GM19238 (cell line): ENCODE results near the gene YBX3.

Experiments
- DNase-seq: peaks from one replicate; pipeline ENCODE4 v3.0.0; 2011; ENCODE audit warnings: low spot score; ENCODE audit not compliant: insufficient read length

The YBX3 gene

GRCh38 chr12:10672231-10672868 is 50.8 kb downstream of the YBX3 start:
- DNase-seq = no peak

- DNase-seq = no peak
Observed at GRCh38 chr12:10669533-10669932, 53.6 kb downstream of the YBX3 start.

DNA sequence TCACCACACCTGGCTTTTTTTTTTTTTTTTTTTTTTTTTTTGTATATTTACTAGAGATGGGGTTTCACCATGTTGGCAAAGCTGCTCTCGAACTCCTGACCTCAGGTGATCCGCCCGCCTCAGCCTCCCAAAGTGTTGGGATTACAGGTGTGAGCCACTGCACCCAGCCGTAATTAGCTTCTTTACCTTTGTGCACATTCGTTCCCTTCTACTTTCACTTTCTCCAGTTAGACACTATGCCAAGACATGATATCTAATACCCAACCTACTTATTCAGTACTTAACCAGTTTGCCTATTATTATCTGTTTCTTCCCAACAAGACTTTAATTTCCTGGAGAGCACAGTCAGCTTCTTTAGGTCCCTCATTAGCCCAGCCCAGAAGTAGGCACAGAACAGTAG is 54.6 kb downstream of the YBX3 start:
- no peak for DNase-seq

GRCh38 chr12:10667581-10667980 is 55.5 kb downstream of the YBX3 start:
- no peak for DNase-seq

GRCh38 chr12:10664499-10664898 is 58.6 kb downstream of the YBX3 start:
- no peak for DNase-seq

DNA sequence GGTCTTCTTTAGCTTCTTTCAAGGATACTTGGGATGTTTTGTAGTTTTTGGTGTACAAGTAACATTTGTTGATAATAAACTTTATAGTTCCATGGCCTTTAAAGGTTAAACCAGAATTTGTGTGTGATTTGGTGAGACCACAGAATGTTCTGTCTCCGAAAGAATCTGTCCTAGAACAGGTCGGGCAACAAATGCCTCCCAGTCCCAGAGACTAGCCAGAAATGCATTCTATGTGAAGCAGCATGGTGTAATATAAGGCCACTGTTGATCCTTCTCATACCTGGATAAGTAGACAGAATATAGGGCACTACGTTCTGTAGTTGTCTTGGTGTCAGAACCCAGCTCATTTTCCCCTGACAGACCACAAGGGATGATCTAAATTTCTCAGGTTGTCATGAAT is 59.3 kb downstream of the YBX3 start:
- no peak for DNase-seq

DNA sequence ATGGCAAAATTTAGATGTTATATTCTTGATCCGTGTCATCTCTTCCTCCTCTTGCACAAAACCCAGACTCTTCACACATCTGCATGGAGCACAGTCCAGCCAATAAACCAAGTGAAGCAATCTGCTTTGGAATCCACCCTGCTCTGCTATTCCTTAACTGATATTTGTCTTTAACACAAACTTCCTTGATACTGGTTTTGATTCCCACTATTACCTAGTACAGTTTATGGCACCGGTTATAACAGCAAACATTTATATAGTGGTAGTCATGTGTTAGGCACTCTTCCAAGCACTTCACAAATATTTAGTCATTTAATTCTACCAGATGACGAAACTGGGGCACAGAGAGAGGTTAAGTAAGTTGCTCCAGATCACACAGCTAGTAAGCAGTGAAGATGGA is 61.8 kb downstream of the YBX3 start:
- no peak for DNase-seq

DNA sequence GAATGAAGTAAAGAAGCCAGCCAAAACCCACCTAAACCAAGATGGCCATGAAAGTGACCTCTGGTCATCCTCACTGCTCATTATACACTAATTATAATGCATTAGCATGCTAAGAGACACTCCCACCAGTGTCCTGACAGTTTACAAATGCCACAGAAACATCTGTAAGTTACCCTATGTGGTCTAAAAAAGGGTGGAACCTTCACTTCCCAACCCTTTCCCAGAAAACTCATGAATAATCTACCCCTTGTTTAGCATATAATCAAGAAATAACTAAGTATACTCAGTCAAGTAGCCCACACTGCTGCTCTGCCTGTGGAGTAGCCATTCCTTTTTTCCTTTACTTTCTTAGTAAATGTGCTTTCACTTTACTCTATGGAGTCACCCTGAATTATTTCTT is 69.1 kb downstream of the YBX3 start:
- no peak for DNase-seq

DNA sequence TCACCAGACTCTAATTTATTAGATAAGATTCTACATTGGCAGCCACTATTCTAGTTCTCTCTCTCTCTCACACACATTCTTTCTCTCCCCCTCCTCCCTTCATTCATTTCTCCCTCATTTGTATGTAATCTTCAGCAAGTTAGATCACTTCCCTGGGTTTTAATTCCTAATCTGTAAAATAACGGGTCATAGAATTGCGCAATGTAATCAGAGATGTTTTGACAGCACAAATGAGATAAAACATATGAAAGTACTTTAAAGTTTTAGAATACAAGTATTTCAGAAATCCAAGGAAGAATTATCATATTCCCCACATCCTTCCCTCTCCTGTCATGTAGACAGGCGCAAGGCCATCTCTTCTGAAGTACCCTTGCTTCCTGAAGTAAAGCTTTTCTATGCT is 70.9 kb downstream of the YBX3 start:
- DNase-seq = no peak
